ENCODE results near the gene SPATA33.

- TF ChIP-seq FOXS1 (CRISPR knock-in tag; IDR thresholded peaks at IDR 0.05), result no peak
- no peak for TF ChIP-seq TP53 (CRISPR knock-in tag; IDR thresholded peaks at IDR 0.05)
- no peak for TF ChIP-seq ZFP36 (IDR thresholded peaks at IDR 0.05; ENCODE audit: borderline replicate concordance, partially characterized antibody)
- no peak for TF ChIP-seq CTCF (IDR thresholded peaks at IDR 0.05)
- no peak for TF ChIP-seq JUN (IDR thresholded peaks at IDR 0.05)
- no peak for TF ChIP-seq KDM5A (IDR thresholded peaks at IDR 0.05)
- no peak for TF ChIP-seq JUNB (IDR thresholded peaks at IDR 0.05)
- TF ChIP-seq CHD2 (IDR thresholded peaks at IDR 0.05; ENCODE audit: low read length, partially characterized antibody), result no peak
- no peak for TF ChIP-seq RAD21 (conservative IDR thresholded peaks at IDR 0.05 in 1 of 2, IDR thresholded peaks at IDR 0.05 in 1 of 2)
- TF ChIP-seq REST (IDR thresholded peaks at IDR 0.05), result no peak
- TF ChIP-seq RFX5 (IDR thresholded peaks at IDR 0.05), result no peak
- no peak for TF ChIP-seq SREBF2 (IDR thresholded peaks at IDR 0.05)
- TF ChIP-seq CEBPB (IDR thresholded peaks at IDR 0.05), result no peak
Measured at GRCh38 chr16:89653656-89654295, 3.9 kb upstream of the SPATA33 start.

Measured in A549 (cell line).